Fibroblast of mammary gland (primary cell): Measurements from ENCODE around the gene GRIP1.

ENCODE experiments used
- DNase-seq: peaks from one replicate; pipeline ENCODE4 v3.0.0-alpha.2; 2010; ENCODE audit warnings: low read depth
- H3K4me3 ChIP-seq: 2 replicates; pipeline ENCODE4 v1.5.1; 2011; ENCODE audit warnings: low read depth, mild to moderate bottlenecking, low read length, moderate library complexity; ENCODE audit not compliant: control insufficient read depth
- TF ChIP-seq, protein P1 (sequence below): conservative IDR thresholded peaks from 2 replicates; pipeline ENCODE4 v1.5.1; 2011; ENCODE audit warnings: low read depth, low read length, inconsistent platforms; ENCODE audit not compliant: control insufficient read depth, insufficient read depth

The GRIP1 gene

DNA sequence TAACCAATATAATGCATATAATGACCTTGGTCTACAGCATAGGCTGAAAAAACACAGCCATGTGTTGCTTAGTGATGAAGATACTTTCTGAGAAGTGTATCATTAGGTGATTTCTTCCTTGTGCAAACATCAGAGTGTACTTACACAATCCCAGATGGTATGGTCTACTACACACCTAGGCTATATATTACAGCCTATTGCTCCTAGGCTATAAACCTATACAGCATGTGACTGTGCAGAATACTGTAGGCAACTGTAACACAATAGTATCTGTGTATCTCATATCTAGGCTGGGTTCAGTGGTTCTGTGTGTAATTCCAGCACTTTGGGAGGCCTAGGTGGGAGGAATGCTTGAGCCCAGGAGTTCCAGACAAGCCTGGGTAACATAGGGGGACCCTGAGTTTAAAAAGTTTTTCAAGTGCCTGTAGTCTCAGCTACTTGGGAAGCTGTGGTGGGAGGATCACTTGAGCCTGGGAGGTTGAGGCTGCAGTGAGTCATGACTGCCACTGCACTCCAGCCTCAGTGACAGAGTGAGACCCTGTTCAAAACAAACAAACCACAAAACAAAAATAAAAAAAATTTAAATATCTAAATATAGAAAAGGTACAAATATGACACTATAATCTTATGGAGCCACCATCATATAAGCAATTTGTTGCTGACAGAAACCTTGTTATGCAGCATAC is 66.6 kb downstream of the GRIP1 start:
- TF ChIP-seq, protein P1, sequence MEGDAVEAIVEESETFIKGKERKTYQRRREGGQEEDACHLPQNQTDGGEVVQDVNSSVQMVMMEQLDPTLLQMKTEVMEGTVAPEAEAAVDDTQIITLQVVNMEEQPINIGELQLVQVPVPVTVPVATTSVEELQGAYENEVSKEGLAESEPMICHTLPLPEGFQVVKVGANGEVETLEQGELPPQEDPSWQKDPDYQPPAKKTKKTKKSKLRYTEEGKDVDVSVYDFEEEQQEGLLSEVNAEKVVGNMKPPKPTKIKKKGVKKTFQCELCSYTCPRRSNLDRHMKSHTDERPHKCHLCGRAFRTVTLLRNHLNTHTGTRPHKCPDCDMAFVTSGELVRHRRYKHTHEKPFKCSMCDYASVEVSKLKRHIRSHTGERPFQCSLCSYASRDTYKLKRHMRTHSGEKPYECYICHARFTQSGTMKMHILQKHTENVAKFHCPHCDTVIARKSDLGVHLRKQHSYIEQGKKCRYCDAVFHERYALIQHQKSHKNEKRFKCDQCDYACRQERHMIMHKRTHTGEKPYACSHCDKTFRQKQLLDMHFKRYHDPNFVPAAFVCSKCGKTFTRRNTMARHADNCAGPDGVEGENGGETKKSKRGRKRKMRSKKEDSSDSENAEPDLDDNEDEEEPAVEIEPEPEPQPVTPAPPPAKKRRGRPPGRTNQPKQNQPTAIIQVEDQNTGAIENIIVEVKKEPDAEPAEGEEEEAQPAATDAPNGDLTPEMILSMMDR = no peak
- H3K4me3 ChIP-seq = no peak overlapping the region
- DNase-seq = no peak

GRCh38 chr12:66607147-66607546 is 71.7 kb downstream of the GRIP1 start:
- no peak for DNase-seq
- H3K4me3 ChIP-seq = no peak overlapping the region
- TF ChIP-seq, protein P1 = no peak

DNA sequence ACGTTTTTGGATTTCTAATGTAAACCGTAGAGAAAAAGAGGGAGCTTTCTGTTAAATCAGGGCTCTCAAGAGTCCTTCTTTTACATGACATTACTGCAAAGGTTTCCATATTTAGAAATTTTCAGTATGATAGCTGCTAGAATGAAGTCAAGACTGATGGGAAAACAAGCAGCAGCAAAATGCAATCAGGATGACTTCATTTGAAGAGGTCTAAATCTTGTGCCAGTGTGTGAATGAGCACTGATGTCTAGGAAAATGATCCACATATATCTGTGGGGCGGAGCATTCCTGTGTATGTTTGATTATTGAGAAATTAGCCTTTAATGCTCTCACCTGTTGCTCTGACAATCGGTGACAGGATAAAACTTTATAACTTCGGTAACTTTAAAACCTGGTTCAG is 73.6 kb downstream of the GRIP1 start:
- no peak for DNase-seq
- H3K4me3 ChIP-seq = no peak overlapping the region
- TF ChIP-seq, protein P1 = no peak

- no peak for DNase-seq
These were observed 74.8 kb downstream of the GRIP1 start for GRCh38 chr12:66603981-66604479.

GRCh38 chr12:66603461-66603860 is 75.4 kb downstream of the GRIP1 start:
- no peak overlapping the region for H3K4me3 ChIP-seq
- no peak for DNase-seq
- TF ChIP-seq, protein P1 = no peak

More at GRCh38 chr12:66603981-66604479, 74.8 kb downstream of the GRIP1 start:
- TF ChIP-seq, protein P1 = no peak
- H3K4me3 ChIP-seq = no peak overlapping the region

DNA sequence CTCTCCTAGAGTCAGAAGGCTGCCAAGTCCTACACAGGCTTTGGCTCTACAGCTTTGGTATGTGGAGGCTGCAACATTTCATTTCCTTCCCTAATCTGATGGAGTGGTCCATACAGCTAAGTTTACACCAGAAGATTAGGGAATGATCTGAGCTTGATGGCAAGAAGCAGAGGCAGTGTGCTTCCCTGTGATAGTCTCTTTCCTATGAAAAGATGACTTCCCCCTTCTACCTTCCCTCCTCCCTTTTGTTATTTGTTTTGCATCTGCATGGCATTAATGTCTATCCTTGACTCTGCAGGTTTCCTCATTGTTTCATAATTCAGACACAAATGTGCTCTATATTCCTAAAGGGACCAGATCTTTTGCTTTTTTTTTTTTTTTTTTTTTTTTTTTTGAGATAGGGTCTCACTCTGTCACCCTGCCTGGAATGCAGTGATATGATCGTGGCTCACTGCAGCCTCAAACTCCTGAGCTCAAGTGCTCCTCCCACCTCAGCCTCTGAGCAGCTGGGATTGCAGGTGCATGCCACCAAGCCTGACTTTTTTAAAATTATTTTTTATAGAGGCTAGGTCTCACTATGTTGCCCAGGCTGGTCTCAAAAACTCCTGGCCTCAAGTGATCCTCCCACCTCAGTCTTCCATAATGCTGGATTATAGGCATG is 76.3 kb downstream of the GRIP1 start:
- TF ChIP-seq, protein P1 = no peak
- no peak overlapping the region for H3K4me3 ChIP-seq
- no peak for DNase-seq

- TF ChIP-seq, protein P1 = no peak
- H3K4me3 ChIP-seq = no peak overlapping the region
- no peak for DNase-seq
These were observed 78.0 kb downstream of the GRIP1 start for GRCh38 chr12:66600903-66601302.
